PC-3 (cell line): ENCODE measurements around the gene SOD1. TPM values are rescaled to one million over a fixed set of nuclear protein-coding genes. Genes with fewer than 3 reads are reported as not detected.
A peak's percentile ranks its signal among the peaks of the same experiment; 100 is the strongest.

Experiments
- ATAC-seq: fragments of 200-7000 bp; cut with Tn5 transposase; 2 replicates; pipeline ENCODE4 v1.9.1; 2020; ENCODE audit warnings: mild to moderate bottlenecking, moderate library complexity
- BruUV-seq: library from RNA; stranded (reverse); fragments of 400-500 nt; replicated peaks from 2 replicates; lab custom pipeline; 2021; lab: Mats Ljungman, UMichigan
- CTCF ChIA-PET: fragments of 300-600 bp; sonication (Branson Sonifier 250); formaldehyde crosslinking; loops from one replicate; lab custom pipeline; 2022; ENCODE audit warnings: antibody characterized with exemption; lab: Charles Lee
- POLR2A ChIA-PET: fragments of 300-600 bp; sonication (Branson Sonifier 250); formaldehyde crosslinking; loops from one replicate; lab custom pipeline; 2022; ENCODE audit warnings: antibody characterized with exemption; ENCODE audit not compliant: unreplicated experiment; lab: Charles Lee
- DNase-seq: peaks from one replicate; pipeline ENCODE4 v3.0.0-alpha.2; 2015
- H2AFZ ChIP-seq: fragments of 300-600 bp; sonication (generic); 2 replicates; pipeline ENCODE4 v1.6.0; 2016; ENCODE audit warnings: antibody characterized with exemption, low read length
- H3F3A ChIP-seq: fragments of 300-600 bp; sonication (generic); one replicate; pipeline ENCODE4 v1.6.0; 2017; ENCODE audit warnings: antibody characterized with exemption, low read length, control low read depth, mild to moderate bottlenecking; ENCODE audit not compliant: unreplicated experiment
- H3K27ac ChIP-seq: fragments of 300-600 bp; sonication (generic); 2 replicates; pipeline ENCODE4 v1.5.1; 2016; ENCODE audit warnings: mild to moderate bottlenecking, low read length
- H3K27me3 ChIP-seq: fragments of 300-600 bp; sonication (generic); 2 replicates; pipeline ENCODE4 v1.6.1; 2016; ENCODE audit warnings: low read length, mixed read lengths
- H3K36me3 ChIP-seq: fragments of 300-600 bp; sonication (generic); 2 replicates; pipeline ENCODE4 v1.6.1; 2016; ENCODE audit warnings: low read depth, mixed run types, low read length, mixed read lengths
- H3K4me1 ChIP-seq: fragments of 300-600 bp; sonication (generic); 2 replicates; pipeline ENCODE4 v1.5.1; 2016; ENCODE audit warnings: low read length; ENCODE audit not compliant: insufficient read depth
- H3K4me2 ChIP-seq: fragments of 300-600 bp; sonication (generic); 2 replicates; pipeline ENCODE4 v1.6.0; 2016; ENCODE audit warnings: low read length
- H3K4me3 ChIP-seq: fragments of 300-600 bp; sonication (generic); 2 replicates; pipeline ENCODE4 v1.5.1; 2016; ENCODE audit warnings: mild to moderate bottlenecking, low read length, mixed read lengths
- H3K79me2 ChIP-seq: fragments of 300-600 bp; sonication (generic); 2 replicates; pipeline ENCODE4 v1.6.1; 2017; ENCODE audit warnings: low read length, mixed read lengths
- H3K9ac ChIP-seq: fragments of 300-600 bp; sonication (generic); 2 replicates; pipeline ENCODE4 v1.6.0; 2016; ENCODE audit warnings: mild to moderate bottlenecking, low read length
- H3K9me2 ChIP-seq: fragments of 300-600 bp; sonication (generic); replicated peaks from 2 replicates; pipeline ENCODE4 v1.6.1; 2016; ENCODE audit warnings: mixed run types, low read length, mixed read lengths
- H3K9me3 ChIP-seq: fragments of 300-600 bp; sonication (generic); 2 replicates; pipeline ENCODE4 v1.6.1; 2016; ENCODE audit warnings: low read length, mixed read lengths
- H4K20me1 ChIP-seq: fragments of 300-600 bp; sonication (generic); 2 replicates; pipeline ENCODE4 v1.6.1; 2016; ENCODE audit warnings: low read length, mixed read lengths
- EZH2 ChIP-seq: fragments of 300-600 bp; sonication (generic); IDR thresholded peaks from one replicate; pipeline ENCODE4 v1.6.1; 2017; ENCODE audit warnings: antibody characterized with exemption, mild to moderate bottlenecking, low read length; ENCODE audit not compliant: unreplicated experiment
- EZH2phosphoT487 ChIP-seq: fragments of 300-600 bp; sonication (generic); IDR thresholded peaks from 2 replicates; pipeline ENCODE4 v1.6.1; 2018; ENCODE audit warnings: mild to moderate bottlenecking, antibody characterized with exemption, low read length, borderline replicate concordance
- intact Hi-C: fragments of 100-400 bp; cut with micrococcal nuclease; formaldehyde crosslinking; loops from 2 replicates; pipeline ENCODE4 v1.9.0; 2023
- total RNA-seq: library from RNA; depleted of rRNA; stranded (reverse); fragments of >200 nt; gene quantifications from 2 replicates; pipeline ENCODE4 v1.2.3, GENCODE V29; 2014
- TF ChIP-seq, protein P1 (sequence below): fragments of 300-600 bp; sonication (generic); conservative IDR thresholded peaks from 2 replicates; pipeline ENCODE4 v1.5.1; 2017; ENCODE audit warnings: antibody characterized with exemption, low read depth, mild to moderate bottlenecking, low read length

The SOD1 gene
- total RNA-seq, 1 experiment from 2014 or later = 409 TPM

DNA sequence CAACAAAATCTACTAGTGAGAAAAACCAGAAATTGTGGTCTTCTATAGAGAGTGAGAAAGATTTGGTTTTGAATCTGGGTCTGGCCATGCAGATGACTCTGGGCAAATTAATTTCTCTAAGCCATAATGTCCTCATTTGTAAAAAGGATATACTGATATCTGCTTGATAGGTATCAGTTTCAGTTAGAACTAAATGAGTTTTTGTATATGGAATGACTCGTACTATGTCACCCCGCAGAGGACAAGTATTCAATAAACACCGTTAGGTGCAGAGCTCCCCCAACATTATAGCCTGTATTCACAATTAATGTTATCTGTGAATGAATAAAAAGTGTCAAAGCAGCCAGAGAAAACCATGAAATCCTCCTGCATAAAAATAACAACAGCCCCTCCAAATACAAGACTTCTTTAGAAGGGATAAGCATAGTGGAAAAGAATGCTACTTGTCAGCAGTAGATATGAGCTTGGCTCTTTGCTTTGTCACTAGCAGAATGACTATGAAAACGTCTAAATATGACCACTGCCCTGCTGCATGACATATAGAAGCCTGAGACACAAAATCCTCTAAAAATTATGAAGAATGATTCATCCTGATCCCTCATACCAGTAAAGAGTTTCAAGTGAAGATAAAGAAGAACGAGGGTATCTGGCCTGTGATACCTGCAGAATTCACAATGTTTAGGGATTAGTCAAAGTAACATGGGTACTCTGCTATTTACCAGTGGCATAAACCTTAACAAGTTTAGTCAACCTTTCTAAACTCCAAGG lies 54.7 kb downstream of the SOD1 start:
- H3K9ac ChIP-seq = no peak overlapping the region
- intact Hi-C loops = loop anchor here (2.0 kb wide), 1 partner anchor 17 kb away; no protein-coding TSS in a partner anchor
- TF ChIP-seq EZH2phosphoT487 (no peak), EZH2 (no peak)
- TF ChIP-seq, protein P1, sequence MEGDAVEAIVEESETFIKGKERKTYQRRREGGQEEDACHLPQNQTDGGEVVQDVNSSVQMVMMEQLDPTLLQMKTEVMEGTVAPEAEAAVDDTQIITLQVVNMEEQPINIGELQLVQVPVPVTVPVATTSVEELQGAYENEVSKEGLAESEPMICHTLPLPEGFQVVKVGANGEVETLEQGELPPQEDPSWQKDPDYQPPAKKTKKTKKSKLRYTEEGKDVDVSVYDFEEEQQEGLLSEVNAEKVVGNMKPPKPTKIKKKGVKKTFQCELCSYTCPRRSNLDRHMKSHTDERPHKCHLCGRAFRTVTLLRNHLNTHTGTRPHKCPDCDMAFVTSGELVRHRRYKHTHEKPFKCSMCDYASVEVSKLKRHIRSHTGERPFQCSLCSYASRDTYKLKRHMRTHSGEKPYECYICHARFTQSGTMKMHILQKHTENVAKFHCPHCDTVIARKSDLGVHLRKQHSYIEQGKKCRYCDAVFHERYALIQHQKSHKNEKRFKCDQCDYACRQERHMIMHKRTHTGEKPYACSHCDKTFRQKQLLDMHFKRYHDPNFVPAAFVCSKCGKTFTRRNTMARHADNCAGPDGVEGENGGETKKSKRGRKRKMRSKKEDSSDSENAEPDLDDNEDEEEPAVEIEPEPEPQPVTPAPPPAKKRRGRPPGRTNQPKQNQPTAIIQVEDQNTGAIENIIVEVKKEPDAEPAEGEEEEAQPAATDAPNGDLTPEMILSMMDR = no peak
- no peaks in the 10 kb centered on the region for H3K9me2 ChIP-seq
- BruUV-seq = no TSS peak
- H4K20me1 ChIP-seq = peaks cover 76% of the 10 kb centered on the region
- peaks cover 19% of the 10 kb centered on the region for H3K4me1 ChIP-seq
- no peaks in the 10 kb centered on the region for H3K36me3 ChIP-seq
- ChIA-PET POLR2A (no interaction called here), CTCF (no interaction called here)
- no peak overlapping the region for H3K4me3 ChIP-seq
- ATAC-seq (peak; percentile 72), DNase-seq (peak; percentile 27)
- H3K27ac ChIP-seq = no peak overlapping the region
- H2AFZ ChIP-seq = no peak overlapping the region
- H3K4me2 ChIP-seq = peak overlapping the region; percentile 6; the same call in 1 of the 2 replicates
- peaks cover 98% of the 10 kb centered on the region for H3K79me2 ChIP-seq
- no peaks in the 10 kb centered on the region for H3K27me3 ChIP-seq
- no peaks in the 10 kb centered on the region for H3F3A ChIP-seq
- H3K9me3 ChIP-seq = no peaks in the 10 kb centered on the region

DNA sequence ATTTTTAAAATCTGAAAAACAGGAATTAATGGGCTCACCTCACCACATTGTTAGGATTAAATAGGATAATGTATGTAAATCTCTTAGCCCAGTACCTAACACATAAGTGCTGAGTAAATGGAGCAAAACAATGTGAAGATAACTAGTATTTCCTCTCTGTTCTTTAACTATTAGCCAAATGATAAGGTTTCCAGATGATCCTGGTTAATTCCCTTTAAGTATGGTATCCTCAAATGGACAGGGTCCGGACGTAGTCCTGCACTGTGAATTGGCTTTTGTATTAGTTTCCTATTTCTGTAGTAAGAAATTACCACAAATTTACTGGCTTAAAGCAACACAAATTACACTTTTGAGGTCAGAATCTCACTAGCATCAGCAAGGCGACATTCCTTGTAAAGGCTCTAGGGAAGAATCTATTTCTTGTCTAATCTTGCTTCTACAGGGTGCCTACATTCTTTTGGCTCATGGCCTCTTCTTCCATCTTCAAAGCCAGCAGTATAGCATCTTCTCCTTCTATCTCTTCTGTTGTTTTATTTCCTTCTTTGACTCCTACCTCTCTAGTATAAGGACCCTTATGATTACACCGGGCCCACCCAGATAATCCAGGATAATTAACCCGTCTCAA lies 55.4 kb downstream of the SOD1 start:
- CTCF ChIA-PET = no interaction called here
- no peaks in the 10 kb centered on the region for H3K36me3 ChIP-seq
- H3K4me1 ChIP-seq = peaks cover 19% of the 10 kb centered on the region
- H3K9me2 ChIP-seq = no peaks in the 10 kb centered on the region
- peaks cover 98% of the 10 kb centered on the region for H3K79me2 ChIP-seq
- BruUV-seq = no TSS peak
- peaks cover 72% of the 10 kb centered on the region for H4K20me1 ChIP-seq
- no peak overlapping the region for H3K9ac ChIP-seq
- intact Hi-C loops = loop anchor here (2.0 kb wide), 1 partner anchor 16 kb away; no protein-coding TSS in a partner anchor
- H3K4me2 ChIP-seq = 0 out of 2 replicates have a peak overlapping the region, but pooled peaks have one; percentile 6
- TF ChIP-seq, protein P1 = no peak
- TF ChIP-seq EZH2phosphoT487 = no peak
- TF ChIP-seq EZH2 = no peak
- no peak overlapping the region for H3K4me3 ChIP-seq
- no peak overlapping the region for H3K27ac ChIP-seq
- no peaks in the 10 kb centered on the region for H3K9me3 ChIP-seq
- POLR2A ChIA-PET = no interaction called here
- H2AFZ ChIP-seq = no peak overlapping the region
- no peak for ATAC-seq
- DNase-seq = no peak
- H3F3A ChIP-seq = no peaks in the 10 kb centered on the region
- no peaks in the 10 kb centered on the region for H3K27me3 ChIP-seq

DNA sequence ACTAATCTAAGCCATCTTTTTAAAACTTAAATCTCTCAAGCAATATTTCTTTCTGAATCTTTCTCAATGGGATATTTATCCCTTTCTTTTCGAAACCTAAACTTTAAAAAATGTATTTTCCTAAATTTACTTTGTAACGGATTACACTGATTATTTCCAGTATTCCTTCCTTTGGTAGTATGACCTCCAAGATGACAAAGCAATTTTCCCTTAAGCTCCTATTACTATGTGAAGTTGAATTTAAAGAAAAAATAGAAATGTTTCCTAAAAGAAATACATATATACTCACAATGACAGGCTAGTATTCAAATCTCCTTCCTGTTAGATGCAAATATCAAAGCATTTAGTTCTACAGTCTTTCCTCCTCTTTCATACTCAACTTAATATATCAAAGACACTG lies 56.6 kb downstream of the SOD1 start:
- CTCF ChIA-PET = no interaction called here
- Histone ChIP-seq H3K9me2 (no peaks in the 10 kb centered on the region), H3K9ac (no peak overlapping the region), H3K9me3 (no peaks in the 10 kb centered on the region), H3K27me3 (no peaks in the 10 kb centered on the region), H3K36me3 (no peaks in the 10 kb centered on the region), H3K4me2 (no peak overlapping the region), H3F3A (no peaks in the 10 kb centered on the region), H3K4me3 (no peak overlapping the region), H4K20me1 (peaks cover 75% of the 10 kb centered on the region), H3K27ac (no peak overlapping the region), H2AFZ (no peak overlapping the region), H3K79me2 (peaks cover 98% of the 10 kb centered on the region), H3K4me1 (peaks cover 16% of the 10 kb centered on the region)
- TF ChIP-seq, protein P1 = no peak
- intact Hi-C loops = no loop called here
- POLR2A ChIA-PET = no interaction called here
- no TSS peak for BruUV-seq
- DNase-seq (no peak), ATAC-seq (no peak)
